GM20000 (cell line): ENCODE measurements around the gene KLHL29.

Source experiments
- DNase-seq: peaks from one replicate; pipeline ENCODE4 v3.0.0; 2012; ENCODE audit warnings: low spot score
- TF ChIP-seq, protein P1 (sequence below): IDR thresholded peaks from 2 replicates; pipeline ENCODE4 v1.5.1; 2012; ENCODE audit warnings: mild to moderate bottlenecking, control low read depth; ENCODE audit errors: extremely low read depth, missing control alignments

The KLHL29 gene

DNA sequence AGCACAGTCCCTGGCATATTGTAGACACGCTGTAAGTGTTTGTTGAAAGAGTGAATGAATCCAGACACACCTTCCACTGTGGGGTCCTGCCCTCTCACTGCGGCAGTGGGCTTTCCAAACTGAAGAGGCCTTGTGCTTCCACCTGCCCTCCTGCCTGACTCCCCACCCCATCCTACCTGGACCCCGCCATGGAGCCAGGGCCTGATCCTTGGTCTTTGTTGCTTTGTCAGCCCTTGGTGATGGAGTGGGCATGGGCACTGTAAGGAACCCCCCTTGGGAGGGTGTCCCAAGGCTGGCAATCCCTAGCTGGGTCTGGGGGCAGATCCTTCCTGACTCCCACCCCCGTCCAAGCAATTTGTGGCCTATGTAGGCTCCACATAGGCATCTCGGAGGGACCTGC, 33.1 kb downstream of the KLHL29 start:
- no peak for DNase-seq

DNA sequence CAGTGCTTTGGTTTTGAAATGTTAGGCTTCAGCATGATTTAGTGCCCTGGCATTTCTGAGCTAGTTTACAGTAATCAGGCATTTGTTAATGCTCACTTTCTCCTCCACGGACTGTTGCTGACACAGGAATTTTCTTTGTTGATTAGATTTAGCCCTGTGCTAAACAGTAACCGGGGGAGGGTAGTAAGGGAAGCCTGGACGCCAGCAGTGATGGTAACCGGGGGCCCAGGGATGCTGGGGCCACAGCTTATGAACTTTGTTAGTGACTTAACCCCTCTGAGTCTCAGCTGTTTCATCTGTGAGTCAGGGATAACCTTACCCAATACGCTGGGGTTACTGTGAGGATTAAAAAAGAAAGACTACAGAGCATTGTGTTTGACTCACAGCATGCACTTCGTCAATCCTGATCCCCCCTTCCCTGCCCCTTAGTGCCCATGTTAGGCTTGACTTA, 33.5 kb downstream of the KLHL29 start:
- TF ChIP-seq, protein P1, sequence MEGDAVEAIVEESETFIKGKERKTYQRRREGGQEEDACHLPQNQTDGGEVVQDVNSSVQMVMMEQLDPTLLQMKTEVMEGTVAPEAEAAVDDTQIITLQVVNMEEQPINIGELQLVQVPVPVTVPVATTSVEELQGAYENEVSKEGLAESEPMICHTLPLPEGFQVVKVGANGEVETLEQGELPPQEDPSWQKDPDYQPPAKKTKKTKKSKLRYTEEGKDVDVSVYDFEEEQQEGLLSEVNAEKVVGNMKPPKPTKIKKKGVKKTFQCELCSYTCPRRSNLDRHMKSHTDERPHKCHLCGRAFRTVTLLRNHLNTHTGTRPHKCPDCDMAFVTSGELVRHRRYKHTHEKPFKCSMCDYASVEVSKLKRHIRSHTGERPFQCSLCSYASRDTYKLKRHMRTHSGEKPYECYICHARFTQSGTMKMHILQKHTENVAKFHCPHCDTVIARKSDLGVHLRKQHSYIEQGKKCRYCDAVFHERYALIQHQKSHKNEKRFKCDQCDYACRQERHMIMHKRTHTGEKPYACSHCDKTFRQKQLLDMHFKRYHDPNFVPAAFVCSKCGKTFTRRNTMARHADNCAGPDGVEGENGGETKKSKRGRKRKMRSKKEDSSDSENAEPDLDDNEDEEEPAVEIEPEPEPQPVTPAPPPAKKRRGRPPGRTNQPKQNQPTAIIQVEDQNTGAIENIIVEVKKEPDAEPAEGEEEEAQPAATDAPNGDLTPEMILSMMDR: no peak
- DNase-seq: no peak

More for the DNA sequence above, 33.1 kb downstream of the KLHL29 start:
- TF ChIP-seq, protein P1: no peak

DNA sequence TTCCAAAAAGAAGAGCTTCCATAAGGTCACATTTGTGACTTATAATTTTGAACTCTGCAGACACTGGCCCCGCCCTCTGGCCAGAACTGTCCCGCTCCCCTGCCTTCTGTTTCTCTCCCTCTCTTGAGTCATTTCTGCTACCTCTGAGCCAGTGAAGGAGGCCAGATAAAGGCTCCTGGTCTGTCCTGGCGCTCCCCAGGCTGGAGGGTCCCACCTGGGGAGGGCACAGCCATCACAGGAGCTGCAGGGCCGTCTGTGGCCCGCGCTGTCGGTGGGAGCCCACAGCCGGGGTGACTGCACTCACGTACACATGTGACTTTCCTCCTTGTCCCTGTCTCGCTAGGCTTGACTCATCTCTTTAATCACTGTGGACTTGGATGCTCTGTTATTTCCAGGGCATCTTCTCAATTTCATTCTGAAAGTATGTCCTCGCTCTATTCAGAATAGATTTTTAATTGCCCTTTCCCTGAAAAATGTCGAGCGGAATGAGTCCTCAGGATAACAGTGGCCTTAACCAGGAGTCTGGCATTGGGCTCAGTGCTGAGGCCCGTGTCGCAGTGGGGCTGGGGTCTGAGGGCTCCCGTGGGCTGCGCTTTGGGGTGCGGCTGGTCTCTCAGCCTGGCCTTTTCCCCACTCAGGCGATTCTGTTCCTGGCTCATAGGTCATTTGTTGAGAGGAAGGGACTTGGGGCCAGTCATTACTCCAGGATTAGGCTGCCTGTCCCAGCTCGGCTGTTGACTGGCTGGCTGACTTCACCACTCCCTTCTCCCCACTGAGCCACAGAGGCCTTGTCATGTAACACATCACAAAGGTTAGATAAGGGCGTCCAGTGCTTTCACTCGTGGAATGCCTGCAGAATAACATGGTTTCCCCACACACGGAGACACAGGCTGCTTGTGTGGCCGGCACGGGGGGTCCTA, 34.5 kb downstream of the KLHL29 start:
- TF ChIP-seq, protein P1: no peak
- no peak for DNase-seq

DNA sequence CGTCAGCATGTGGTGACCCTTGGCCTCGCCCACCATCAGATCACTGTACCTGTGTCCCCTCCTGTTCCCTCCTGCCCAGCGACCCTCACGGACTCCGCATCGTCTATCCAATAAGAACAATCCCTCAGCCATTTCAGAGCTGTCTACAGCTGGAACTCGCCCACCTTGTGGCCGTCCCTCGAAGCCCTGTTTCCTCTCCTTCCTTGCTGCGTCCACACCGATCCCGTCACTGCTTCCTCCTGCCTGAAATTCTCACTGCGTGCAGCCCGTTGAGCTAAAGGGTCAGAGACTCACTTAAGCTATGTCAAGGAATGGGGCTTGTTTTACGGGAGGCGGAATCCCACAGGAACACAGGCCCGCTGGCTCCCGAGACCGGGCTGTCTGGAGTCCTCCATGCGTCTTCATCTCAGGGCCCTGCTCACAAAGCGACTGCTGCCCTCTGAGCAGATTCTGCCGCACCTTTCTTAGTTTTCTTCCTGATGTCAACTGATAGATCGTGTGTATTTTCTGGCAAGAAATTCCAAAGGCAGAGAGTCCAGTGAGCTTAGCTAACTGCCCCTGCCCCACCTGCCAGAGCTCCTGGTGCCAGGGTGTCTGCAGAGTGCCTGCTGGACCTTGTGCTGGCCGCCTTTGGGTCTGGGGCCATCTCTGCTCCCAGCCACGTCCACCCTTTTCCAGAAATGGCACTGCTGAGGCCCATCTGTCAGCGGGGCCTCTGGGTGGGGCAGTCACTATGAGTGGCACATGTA, 35.3 kb downstream of the KLHL29 start:
- TF ChIP-seq, protein P1: no peak

DNA sequence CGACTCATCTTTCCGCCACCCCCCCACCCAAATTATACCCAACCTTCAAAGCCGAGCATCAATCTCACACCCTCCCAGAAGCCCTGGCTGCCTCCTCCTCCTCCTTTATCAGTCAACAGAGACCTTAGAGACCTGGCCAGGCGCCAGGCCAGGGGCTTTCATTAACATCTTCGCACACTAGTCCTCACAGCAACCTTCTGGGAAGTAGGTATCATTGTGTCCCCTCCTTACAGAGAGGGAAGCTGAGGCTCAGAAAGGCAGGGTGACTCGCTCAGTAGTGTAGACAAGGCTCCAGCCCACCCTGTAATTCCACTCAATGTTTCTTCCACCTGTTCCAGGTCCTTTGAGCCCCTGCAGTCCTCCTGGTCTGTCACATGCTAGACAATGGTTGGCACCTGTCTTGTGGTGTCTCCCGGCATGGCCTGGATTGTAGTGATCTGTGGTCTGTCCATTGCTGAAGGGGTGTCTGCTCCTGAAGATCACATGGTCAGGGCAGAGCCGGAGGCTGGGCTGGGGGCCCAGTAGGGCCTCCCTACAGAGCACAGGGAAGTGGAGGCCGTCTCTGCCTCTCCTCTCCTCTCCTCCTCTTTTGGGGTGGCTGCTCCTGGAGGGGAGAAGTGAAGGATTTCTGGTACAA, 36.0 kb downstream of the KLHL29 start:
- TF ChIP-seq, protein P1: no peak
- DNase-seq: no peak

More for the DNA sequence above, 35.3 kb downstream of the KLHL29 start:
- DNase-seq: no peak

DNA sequence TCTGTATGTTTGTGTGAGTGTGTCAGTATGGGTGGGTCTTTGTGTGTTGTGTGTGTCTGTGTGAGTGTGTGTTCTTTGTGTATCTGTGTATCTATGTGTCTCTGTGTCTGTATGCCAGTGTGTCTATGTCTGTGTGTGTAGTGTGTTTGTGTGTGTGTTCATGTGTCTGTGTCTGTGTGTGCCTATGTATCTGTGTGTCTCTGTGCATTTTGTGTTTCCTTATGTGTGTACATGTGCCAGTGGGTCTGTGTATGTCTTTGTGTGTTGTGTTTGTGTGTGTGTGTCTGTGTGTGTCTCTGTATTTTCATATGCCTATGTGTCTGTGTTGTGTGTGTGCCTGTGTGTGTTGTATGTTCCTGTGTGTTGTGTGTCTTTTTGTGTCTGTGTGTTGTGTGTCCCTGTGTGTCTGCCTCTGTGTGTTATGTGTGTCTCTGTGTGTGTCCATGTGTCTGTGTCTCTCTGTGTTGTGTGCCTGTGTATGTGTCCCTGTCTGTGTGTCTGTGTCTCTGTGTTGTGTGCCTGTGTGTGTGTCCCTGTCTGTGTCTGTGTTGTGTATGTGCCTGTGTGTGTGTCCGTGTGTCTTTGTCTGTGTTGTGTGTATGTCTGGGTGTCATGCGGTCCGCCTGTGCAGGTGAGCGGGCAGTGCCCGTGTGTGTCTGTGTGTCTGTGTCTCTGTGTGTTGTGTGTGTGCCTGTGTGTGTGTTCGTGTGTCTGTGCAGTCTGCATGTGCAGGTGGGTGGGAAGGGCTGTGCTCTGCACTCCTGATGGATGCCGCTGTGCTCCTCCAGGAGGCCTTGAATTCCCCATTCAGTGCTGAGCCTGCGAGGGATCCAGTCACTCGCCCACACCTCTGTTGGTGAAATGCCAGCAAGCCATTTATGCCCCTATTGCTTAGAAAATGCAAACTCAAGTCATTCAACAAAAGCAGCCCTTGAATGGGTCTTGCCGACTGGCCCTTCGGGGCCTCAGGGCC, 37.4 kb downstream of the KLHL29 start:
- TF ChIP-seq, protein P1: no peak

More for the DNA sequence above, 37.4 kb downstream of the KLHL29 start:
- no peak for DNase-seq
